ENCODE data around the gene HELZ2. TPM values are rescaled to one million over a fixed set of nuclear protein-coding genes. Genes with fewer than 3 reads are reported as not detected.

HELZ2 gene
- total and polyA plus RNA-seq, 2 of the 4 experiments (the other 2 are of a cell fraction) = 4.7 to 10.6 TPM

DNA sequence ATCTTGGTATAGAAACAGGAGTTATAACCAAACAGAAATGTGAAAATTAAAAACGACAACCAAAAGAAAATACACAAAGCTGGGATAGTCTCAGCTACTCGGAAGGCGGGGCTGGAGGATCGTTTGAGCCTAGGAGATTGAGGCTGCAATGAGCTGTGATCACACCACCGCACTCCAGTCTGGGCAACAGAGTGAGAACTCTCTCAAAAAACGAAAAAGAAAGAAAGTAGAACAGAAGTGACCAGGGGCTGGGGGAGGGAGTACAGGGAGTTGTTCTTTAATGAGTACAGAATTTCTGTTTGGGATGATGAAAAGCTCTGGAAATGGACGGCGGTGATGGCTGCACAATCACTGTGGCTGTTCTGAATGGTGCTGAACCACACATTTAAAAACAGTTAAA, 47.0 kb upstream of the HELZ2 start:
- WGBS, 2 experiments (ENCODE audit: extremely low coverage in 2 of 2, insufficient read length in 1 of 2) = 97% methylated on average over 7 of the region's 8 CpGs; no CpG with 5 or more reads in 1 of the 2 experiments

More for the DNA sequence above, 47.0 kb upstream of the HELZ2 start:
- Histone ChIP-seq H2AK9ac (replicated peaks; ENCODE audit: low read depth, low read length, poor library complexity) (no peak overlapping the region), H4K8ac (ENCODE audit: low read depth in 2 of 2, low read length in 2 of 2) (no peak overlapping the region), H3K27me3 (ENCODE audit: control insufficient read depth, insufficient read depth, low read length) (no peaks in the 10 kb centered on the region), H3K9ac (ENCODE audit: low read depth, low read length) (no peak overlapping the region), H4K91ac (ENCODE audit: insufficient read depth, low read depth, low read length) (no peak overlapping the region), H2BK5ac (ENCODE audit: low read depth, low read length, poor library complexity, severe bottlenecking) (no peak overlapping the region), H3K18ac (ENCODE audit: low read depth, low read length) (no peak overlapping the region), H3K9me1 (ENCODE audit: insufficient read depth, low read length) (peaks cover 8% of the 10 kb centered on the region; the same call in 1 of the 2 replicates), H2BK20ac (ENCODE audit: low read depth, low read length) (no peak overlapping the region), H3K9me3 (ENCODE audit: control insufficient read depth, insufficient read depth, low read length) (no peaks in the 10 kb centered on the region), H3K79me1 (ENCODE audit: low read depth in 1 of 2, low read length in 2 of 2) (peaks cover 29 to 82% of the 10 kb centered on the region in 2 experiments), H2BK120ac (ENCODE audit: low read depth, low read length) (no peak overlapping the region), H3K27ac (ENCODE audit: insufficient read depth, low read length) (no peak overlapping the region), H3K36me3 (ENCODE audit: control insufficient read depth, insufficient read depth, low read length) (peaks cover 27% of the 10 kb centered on the region), H3K4ac (ENCODE audit: low read depth, low read length) (no peak overlapping the region), H4K20me1 (ENCODE audit: insufficient read depth, low read length) (peaks cover 22% of the 10 kb centered on the region), H3K4me3 (ENCODE audit: insufficient read depth, low read depth, low read length) (no peak overlapping the region), H4K5ac (ENCODE audit: low read depth, low read length) (no peak overlapping the region), H2AFZ (replicated peaks; ENCODE audit: low read length, poor library complexity) (no peak overlapping the region), H3K4me1 (ENCODE audit: control insufficient read depth, insufficient read depth, low read length) (peaks cover 2% of the 10 kb centered on the region; the same call in 1 of the 2 replicates), H2AK5ac (ENCODE audit: low read depth, low read length) (no peak overlapping the region), H3K4me2 (ENCODE audit: low read depth, low read length) (no peak overlapping the region), H2BK15ac (ENCODE audit: low read depth, low read length) (no peak overlapping the region), H3K56ac (ENCODE audit: extremely low read depth, insufficient read depth, low read length) (no peak overlapping the region), H3K14ac (replicated peaks; ENCODE audit: low read depth, low read length) (no peak overlapping the region), H3K23ac (ENCODE audit: low read depth, low read length) (no peak overlapping the region)
- no TSS peak for BruUV-seq (replicated peaks)
- ChIA-PET CTCF (no interaction called here), POLR2A (ENCODE audit: unreplicated experiment) (no interaction called here)
- ATAC-seq (ENCODE audit: low read depth) (no peak), DNase-seq (no peak)
- dilution Hi-C loops (cut with HindIII; ENCODE audit: low sequenced_read_pairs, unreplicated experiment) (no loop called here), intact Hi-C loops (cut with micrococcal nuclease) (no loop called here), in situ Hi-C loops (cut with MboI; ENCODE audit: low sequenced_read_pairs) (no loop called here)
- no peak for TF ChIP-seq BHLHE40 (IDR thresholded peaks at IDR 0.05; ENCODE audit: low read depth, low read length)
- TF ChIP-seq CHD1 (IDR thresholded peaks at IDR 0.05; ENCODE audit: low read depth, low read length) = no peak
- TF ChIP-seq, protein P1, sequence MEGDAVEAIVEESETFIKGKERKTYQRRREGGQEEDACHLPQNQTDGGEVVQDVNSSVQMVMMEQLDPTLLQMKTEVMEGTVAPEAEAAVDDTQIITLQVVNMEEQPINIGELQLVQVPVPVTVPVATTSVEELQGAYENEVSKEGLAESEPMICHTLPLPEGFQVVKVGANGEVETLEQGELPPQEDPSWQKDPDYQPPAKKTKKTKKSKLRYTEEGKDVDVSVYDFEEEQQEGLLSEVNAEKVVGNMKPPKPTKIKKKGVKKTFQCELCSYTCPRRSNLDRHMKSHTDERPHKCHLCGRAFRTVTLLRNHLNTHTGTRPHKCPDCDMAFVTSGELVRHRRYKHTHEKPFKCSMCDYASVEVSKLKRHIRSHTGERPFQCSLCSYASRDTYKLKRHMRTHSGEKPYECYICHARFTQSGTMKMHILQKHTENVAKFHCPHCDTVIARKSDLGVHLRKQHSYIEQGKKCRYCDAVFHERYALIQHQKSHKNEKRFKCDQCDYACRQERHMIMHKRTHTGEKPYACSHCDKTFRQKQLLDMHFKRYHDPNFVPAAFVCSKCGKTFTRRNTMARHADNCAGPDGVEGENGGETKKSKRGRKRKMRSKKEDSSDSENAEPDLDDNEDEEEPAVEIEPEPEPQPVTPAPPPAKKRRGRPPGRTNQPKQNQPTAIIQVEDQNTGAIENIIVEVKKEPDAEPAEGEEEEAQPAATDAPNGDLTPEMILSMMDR (conservative IDR thresholded peaks at IDR 0.05; ENCODE audit: low read depth, low read length) = no peak
